K562 (cell line): ENCODE measurements around the gene MICU2. TPM values are rescaled to one million over a fixed set of nuclear protein-coding genes. Genes with fewer than 3 reads are reported as not detected.

Source experiments
- ATAC-seq: fragments of 200-7000 bp; cut with Tn5 transposase; 3 replicates; pipeline ENCODE4 v1.9.1; 2020; ENCODE audit warnings: moderate library complexity
- BruUV-seq: library from RNA; stranded (reverse); fragments of 400-500 nt; replicated peaks from 2 replicates; lab custom pipeline; 2021; lab: Mats Ljungman, UMichigan
- CTCF ChIA-PET: fragments of 300-600 bp; formaldehyde crosslinking; extraction: SDS; loops from one replicate; lab custom pipeline; 2021; ENCODE audit warnings: low intra/inter-chr PET ratio; lab: Yijun Ruan, JAX
- POLR2A ChIA-PET: fragments of 300-600, 350-650 bp; sonication (Branson Sonifier 250); formaldehyde crosslinking; extraction: SDS; loops from one replicate; lab custom pipeline; 2021; ENCODE audit warnings: antibody characterized with exemption, inconsistent platforms; lab: Yijun Ruan, JAX
- DNase-seq, 4 experiments: peaks; one replicate each; pipeline versions ENCODE4 v3.0.0 to v3.0.0-alpha.2; 2011 to 2018; ENCODE audit warnings: low spot score in 3 of 4, mixed read lengths in 3 of 4; ENCODE audit errors: extremely low read depth in 1 of 4
- FAIRE-seq: peaks from 2 replicates; lab custom pipeline; 2011; peaks lifted over from hg19 to GRCh38; lab: Jason Lieb, UNC
- H2AFZ ChIP-seq: 2 replicates; pipeline ENCODE4 v1.6.0; 2011; ENCODE audit warnings: low read depth, low read length, control low read depth, inconsistent platforms
- H3K27ac ChIP-seq: fragments of 200-600 bp; 3 replicates; pipeline ENCODE4 v1.8.0; 2011; ENCODE audit warnings: low read depth, mild to moderate bottlenecking, control low read depth, inconsistent platforms, low read length, moderate library complexity, mixed read lengths; ENCODE audit errors: extremely low read depth
- H3K27me3 ChIP-seq, 2 experiments: fragments of 300-600 bp in 1 of 2; 2 replicates in 1 of 2; 3 replicates in 1 of 2; pipeline versions ENCODE4 v1.6.0 to v1.8.0; 2011; ENCODE audit warnings: inconsistent platforms in 2 of 2, low read length in 2 of 2, mild to moderate bottlenecking in 1 of 2, mixed read lengths in 1 of 2, moderate library complexity in 1 of 2; ENCODE audit not compliant: control insufficient read depth in 2 of 2, insufficient read depth in 2 of 2
- H3K36me3 ChIP-seq: fragments of 300-600 bp; 3 replicates; pipeline ENCODE4 v1.8.0; 2011; ENCODE audit warnings: mild to moderate bottlenecking, low read length, inconsistent platforms; ENCODE audit not compliant: control insufficient read depth, insufficient read depth
- H3K4me1 ChIP-seq, 2 experiments: fragments of 200-600 bp in 1 of 2; replicated peaks in 1 of 2; 2 replicates in 1 of 2; 3 replicates in 1 of 2; pipeline versions ENCODE4 v1.5.1 to v1.8.0; 2011; ENCODE audit warnings: inconsistent platforms in 2 of 2, low read length in 2 of 2, mild to moderate bottlenecking in 1 of 2, mixed read lengths in 1 of 2, moderate library complexity in 1 of 2; ENCODE audit not compliant: control insufficient read depth in 2 of 2, insufficient read depth in 2 of 2
- H3K4me2 ChIP-seq: 2 replicates; pipeline ENCODE4 v1.6.1; 2011; ENCODE audit warnings: low read length, control low read depth, inconsistent platforms, mixed read lengths; ENCODE audit not compliant: insufficient read depth
- H3K4me3 ChIP-seq: fragments of 200-600 bp; sonication (generic), shearing (Covaris generic); 2 replicates; pipeline ENCODE4 v1.5.1; 2016; ENCODE audit warnings: control low read depth, inconsistent platforms
- H3K79me2 ChIP-seq: fragments of 200-600 bp; 3 replicates; pipeline ENCODE4 v1.8.0; 2011; ENCODE audit warnings: low read length, inconsistent platforms; ENCODE audit not compliant: control insufficient read depth, insufficient read depth
- H3K9ac ChIP-seq, 2 experiments: 2 replicates each; pipeline versions ENCODE4 v1.6.0 to v1.6.1; 2011; ENCODE audit warnings: low read depth in 2 of 2, low read length in 2 of 2, control low read depth in 1 of 2, inconsistent platforms in 1 of 2, mild to moderate bottlenecking in 1 of 2, mixed read lengths in 1 of 2; ENCODE audit not compliant: insufficient read depth in 1 of 2
- H3K9me1 ChIP-seq: one replicate; pipeline ENCODE4 v1.6.0; 2011; ENCODE audit warnings: inconsistent platforms, mild to moderate bottlenecking, low read length, moderate library complexity; ENCODE audit not compliant: control insufficient read depth, insufficient read depth
- H3K9me3 ChIP-seq: replicated peaks from 2 replicates; pipeline ENCODE4 v1.5.1; 2011; ENCODE audit warnings: low read depth, low read length, inconsistent platforms; ENCODE audit not compliant: control insufficient read depth, insufficient read depth
- H4K20me1 ChIP-seq: replicated peaks from 2 replicates; pipeline ENCODE4 v1.6.1; 2011; ENCODE audit warnings: low read length, inconsistent platforms, mixed read lengths; ENCODE audit not compliant: control insufficient read depth, insufficient read depth
- WGBS: fragments of 100-300 bp; shearing (Covaris generic); methylation state at CpG from one replicate; pipeline ENCODE4 v1.1.6; 2016; ENCODE audit warnings: low coverage, mixed read lengths; ENCODE audit not compliant: insufficient coverage; ENCODE audit errors: missing lambda C conversion rate; 5-methylcytosine and 5-hydroxymethylcytosine counted together
- in situ Hi-C: fragments of 300-500 bp; cut with MboI; formaldehyde crosslinking; loops from 4 replicates; pipeline ENCODE4 v1.15.0; 2018; ENCODE audit warnings: inconsistent platforms, mixed read lengths
- intact Hi-C: fragments of 100-400 bp; cut with micrococcal nuclease; formaldehyde crosslinking; loops from 2 replicates; pipeline ENCODE4 v1.14.2; 2022
- polyA plus RNA-seq, 8 experiments: library from polyadenylated mRNA; depleted of rRNA in 4 of 8; stranded (reverse) in 5 of 8; unstranded in 3 of 8; fragments of >200 nt; fragmentation: Nextera tagmentation in 2 of 8; fragmentation: Illumina TruSeq in 1 of 8; extraction: Ambion mirVana in 2 of 8; extraction: Trizol in 1 of 8; gene quantifications; 2 replicates each; pipeline versions ENCODE4 v1.2.1 to v1.2.3, GENCODE V29; 2011 to 2014; ENCODE audit warnings: inconsistent platforms in 1 of 8, missing spikeins in 1 of 8
- total RNA-seq, 7 experiments: library from RNA; depleted of rRNA in 6 of 7; stranded (reverse); fragments of >200 nt in 6 of 7; fragmentation: Illumina TruSeq in 2 of 7; extraction: Trizol in 2 of 7; gene quantifications; 2 replicates each; pipeline versions ENCODE4 v1.2.1 to v1.2.3, GENCODE V29; 2011 to 2021; ENCODE audit warnings: low replicate concordance in 1 of 7
- TF ChIP-seq, protein P1 (sequence below), 2 experiments: fragments of 200-800 bp in 1 of 2; sonication (Bioruptor generic) in 1 of 2; sonication (generic) in 1 of 2; formaldehyde crosslinking in 1 of 2; IDR thresholded peaks in 1 of 2; conservative IDR thresholded peaks in 1 of 2; 2 replicates each; pipeline versions ENCODE4 v1.5.0 to v1.6.1; 2016 to 2020; ENCODE audit warnings: missing compliant biosample characterization in 1 of 2, missing genetic modification characterization in 1 of 2, missing genetic modification reagents in 1 of 2
- TF ChIP-seq, protein P2 (sequence below): sonication (generic); formaldehyde crosslinking; IDR thresholded peaks from 2 replicates; pipeline ENCODE4 v1.8.0; 2022; ENCODE audit warnings: missing genetic modification reagents, mild to moderate bottlenecking, borderline replicate concordance

The MICU2 gene
- total and polyA plus RNA-seq, 9 of the 15 experiments (the other 6 are each of a cell fraction or from before 2014, with no cell fraction given) = 9.1 to 41.8 (median 33.4) TPM

DNA sequence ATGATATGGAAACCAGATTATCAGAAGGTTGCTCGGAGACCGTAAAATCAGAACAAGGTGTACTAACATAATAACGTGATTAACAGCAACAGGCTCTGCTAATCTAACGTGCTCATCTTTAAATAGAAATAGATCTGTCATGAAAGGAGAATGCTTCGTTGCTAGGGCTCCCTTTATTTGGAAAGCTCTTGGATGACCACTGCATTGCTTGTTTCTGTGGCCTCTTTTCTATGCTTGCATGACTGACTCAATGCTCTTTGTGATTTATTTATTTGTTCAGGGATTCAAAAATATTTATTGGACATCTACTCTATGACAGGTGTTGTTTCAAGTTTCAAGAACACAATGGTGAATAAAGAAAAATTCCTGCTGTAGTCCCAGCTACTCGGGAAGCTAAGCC, 122.6 kb downstream of the MICU2 start:
- Histone ChIP-seq H4K20me1 (no peaks in the 10 kb centered on the region), H3K27ac (no peak overlapping the region)
- no peak for FAIRE-seq
- no TSS peak for BruUV-seq
- TF ChIP-seq, protein P1, sequence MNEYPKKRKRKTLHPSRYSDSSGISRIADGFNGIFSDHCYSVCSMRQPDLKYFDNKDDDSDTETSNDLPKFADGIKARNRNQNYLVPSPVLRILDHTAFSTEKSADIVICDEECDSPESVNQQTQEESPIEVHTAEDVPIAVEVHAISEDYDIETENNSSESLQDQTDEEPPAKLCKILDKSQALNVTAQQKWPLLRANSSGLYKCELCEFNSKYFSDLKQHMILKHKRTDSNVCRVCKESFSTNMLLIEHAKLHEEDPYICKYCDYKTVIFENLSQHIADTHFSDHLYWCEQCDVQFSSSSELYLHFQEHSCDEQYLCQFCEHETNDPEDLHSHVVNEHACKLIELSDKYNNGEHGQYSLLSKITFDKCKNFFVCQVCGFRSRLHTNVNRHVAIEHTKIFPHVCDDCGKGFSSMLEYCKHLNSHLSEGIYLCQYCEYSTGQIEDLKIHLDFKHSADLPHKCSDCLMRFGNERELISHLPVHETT (CRISPR knock-in tag; conservative IDR thresholded peaks at IDR 0.05 in 1 of 2, IDR thresholded peaks at IDR 0.05 in 1 of 2) = no peak
- TF ChIP-seq, protein P2, sequence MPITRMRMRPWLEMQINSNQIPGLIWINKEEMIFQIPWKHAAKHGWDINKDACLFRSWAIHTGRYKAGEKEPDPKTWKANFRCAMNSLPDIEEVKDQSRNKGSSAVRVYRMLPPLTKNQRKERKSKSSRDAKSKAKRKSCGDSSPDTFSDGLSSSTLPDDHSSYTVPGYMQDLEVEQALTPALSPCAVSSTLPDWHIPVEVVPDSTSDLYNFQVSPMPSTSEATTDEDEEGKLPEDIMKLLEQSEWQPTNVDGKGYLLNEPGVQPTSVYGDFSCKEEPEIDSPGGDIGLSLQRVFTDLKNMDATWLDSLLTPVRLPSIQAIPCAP = no peak
- TF ChIP-seq, all 486 proteins: peak for 0
- no peak for ATAC-seq
- CTCF ChIA-PET = no interaction called here
- H3K27me3 ChIP-seq = no peaks in the 10 kb centered on the region
- 9% methylated on average over 6 of the region's 6 CpGs for WGBS
- H3K4me3 ChIP-seq = no peak overlapping the region
- no peaks in the 10 kb centered on the region for H3K9me3 ChIP-seq
- H3K36me3 ChIP-seq = no peaks in the 10 kb centered on the region
- no peaks in the 10 kb centered on the region for H3K79me2 ChIP-seq
- H3K9ac ChIP-seq = no peak overlapping the region
- in situ Hi-C loops = loop anchor here (10.0 to 25.0 kb wide), 2 partner anchors 537 to 1306 kb away; no protein-coding TSS in a partner anchor
- intact Hi-C loops = no loop called here
- H2AFZ ChIP-seq = no peak overlapping the region
- no peaks in the 10 kb centered on the region for H3K9me1 ChIP-seq
- DNase-seq = no peak
- POLR2A ChIA-PET = no interaction called here
- H3K4me2 ChIP-seq = no peak overlapping the region
- no peaks in the 10 kb centered on the region for H3K4me1 ChIP-seq
